Endothelial cell of umbilical vein (primary cell): ENCODE measurements around the gene TOLLIP.

Source experiments
- POLR2A ChIP-seq: IDR thresholded peaks from 2 replicates; pipeline ENCODE4 v1.6.1; 2012; ENCODE audit warnings: low read depth, mild to moderate bottlenecking, control low read depth, low read length
- POLR2AphosphoS5 ChIP-seq: IDR thresholded peaks from 2 replicates; pipeline ENCODE4 v1.6.1; 2012; ENCODE audit warnings: low read depth, mild to moderate bottlenecking, control low read depth, low read length, moderate library complexity; ENCODE audit not compliant: insufficient read depth
- TF ChIP-seq, protein P1 (sequence below), 2 donors: IDR thresholded peaks; 1 replicate in 1 of 2; 2 replicates in 1 of 2; pipeline ENCODE4 v1.5.1; 2011; ENCODE audit warnings: low read length in 2 of 2, mild to moderate bottlenecking in 2 of 2, moderate library complexity in 2 of 2, control low read depth in 1 of 2, inconsistent platforms in 1 of 2, low read depth in 1 of 2; ENCODE audit not compliant: insufficient read depth in 1 of 2; ENCODE audit errors: extremely low read depth in 1 of 2

DNA sequence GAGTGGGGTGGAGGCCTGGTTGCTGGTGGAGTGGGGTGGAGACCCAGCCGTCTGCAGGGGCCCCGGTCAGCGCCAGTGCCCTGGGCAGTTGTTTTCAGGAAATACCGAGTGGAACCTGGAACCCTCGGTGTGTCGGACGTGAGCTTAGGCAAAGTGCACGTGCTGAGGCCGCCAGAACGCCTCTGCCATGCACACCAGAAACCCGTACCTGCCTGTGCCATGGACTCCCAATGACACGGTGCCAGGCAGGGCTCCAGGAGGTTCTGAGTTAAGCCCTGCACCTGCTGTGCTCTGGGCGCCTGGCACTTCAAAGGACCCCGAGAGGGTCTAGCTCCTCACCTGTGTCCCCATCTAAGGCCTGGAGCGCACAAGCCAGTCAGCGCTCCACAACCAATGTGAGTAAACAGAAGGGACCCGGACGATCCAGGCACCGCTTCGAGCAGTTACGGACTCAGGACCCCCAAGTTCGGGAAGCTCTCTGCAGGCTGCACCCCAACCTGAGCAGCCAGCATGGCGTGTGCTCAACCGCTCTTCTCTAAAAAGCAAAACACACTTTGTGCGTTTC lies 12.3 kb downstream of the TOLLIP start:
- TF ChIP-seq, protein P1, sequence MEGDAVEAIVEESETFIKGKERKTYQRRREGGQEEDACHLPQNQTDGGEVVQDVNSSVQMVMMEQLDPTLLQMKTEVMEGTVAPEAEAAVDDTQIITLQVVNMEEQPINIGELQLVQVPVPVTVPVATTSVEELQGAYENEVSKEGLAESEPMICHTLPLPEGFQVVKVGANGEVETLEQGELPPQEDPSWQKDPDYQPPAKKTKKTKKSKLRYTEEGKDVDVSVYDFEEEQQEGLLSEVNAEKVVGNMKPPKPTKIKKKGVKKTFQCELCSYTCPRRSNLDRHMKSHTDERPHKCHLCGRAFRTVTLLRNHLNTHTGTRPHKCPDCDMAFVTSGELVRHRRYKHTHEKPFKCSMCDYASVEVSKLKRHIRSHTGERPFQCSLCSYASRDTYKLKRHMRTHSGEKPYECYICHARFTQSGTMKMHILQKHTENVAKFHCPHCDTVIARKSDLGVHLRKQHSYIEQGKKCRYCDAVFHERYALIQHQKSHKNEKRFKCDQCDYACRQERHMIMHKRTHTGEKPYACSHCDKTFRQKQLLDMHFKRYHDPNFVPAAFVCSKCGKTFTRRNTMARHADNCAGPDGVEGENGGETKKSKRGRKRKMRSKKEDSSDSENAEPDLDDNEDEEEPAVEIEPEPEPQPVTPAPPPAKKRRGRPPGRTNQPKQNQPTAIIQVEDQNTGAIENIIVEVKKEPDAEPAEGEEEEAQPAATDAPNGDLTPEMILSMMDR (IDR thresholded peaks at IDR 0.05; ENCODE audit: extremely low read depth in 1 of 2, insufficient read depth in 1 of 2, low read depth in 1 of 2, low read length in 2 of 2): no peak
- no peak for TF ChIP-seq POLR2A
- TF ChIP-seq POLR2AphosphoS5: no peak
